ENCODE results near the gene MCF2L. TPM values are rescaled to one million over a fixed set of nuclear protein-coding genes. Genes with fewer than 3 reads are reported as not detected.

MCF2L gene
- total and polyA plus RNA-seq, 7 donors = 9.1 to 40.5 (median 20.3) TPM

DNA sequence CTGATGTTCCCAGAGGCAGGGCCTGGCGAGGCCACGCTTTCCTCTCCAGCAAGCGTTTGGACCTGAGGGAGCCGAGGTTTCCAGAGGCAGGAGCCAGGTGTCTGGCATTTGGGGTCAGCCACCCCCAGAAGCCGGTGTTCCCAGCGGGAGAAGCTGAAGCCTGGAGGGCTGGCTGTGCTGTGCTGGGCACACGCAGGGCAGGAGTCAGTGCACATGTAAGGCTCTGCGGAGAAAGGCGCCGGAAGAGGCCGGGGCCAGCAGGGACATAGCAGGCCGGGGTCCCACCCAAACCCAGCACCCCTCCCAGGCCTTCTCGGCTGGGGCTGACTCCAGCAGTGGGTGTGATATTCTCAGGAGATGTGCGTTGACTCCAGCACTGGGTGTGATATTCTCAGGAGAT, 31.6 kb downstream of the MCF2L start:
- 67 to 77% (median 77%) methylated on average over 14 of the region's 14 CpGs for WGBS, 3 donors
- no peak overlapping the region for H3K27ac ChIP-seq
- H3K27me3 ChIP-seq (ENCODE audit: insufficient read depth in 3 of 3, low read length in 2 of 3) = peaks cover 0 to 79% (median 16%) of the 10 kb centered on the region in 3 donors
- DNase-seq (no peak), ATAC-seq (no peak)
- intact Hi-C loops (cut with DNase I) = no loop called here
- H3K4me3 ChIP-seq = no peak overlapping the region
- H3K4me1 ChIP-seq = peaks cover 6% of the 10 kb centered on the region
- no peaks in the 10 kb centered on the region for H3K36me3 ChIP-seq (ENCODE audit: insufficient read depth in 1 of 2, low read depth in 1 of 2)
- TF ChIP-seq, protein P1, sequence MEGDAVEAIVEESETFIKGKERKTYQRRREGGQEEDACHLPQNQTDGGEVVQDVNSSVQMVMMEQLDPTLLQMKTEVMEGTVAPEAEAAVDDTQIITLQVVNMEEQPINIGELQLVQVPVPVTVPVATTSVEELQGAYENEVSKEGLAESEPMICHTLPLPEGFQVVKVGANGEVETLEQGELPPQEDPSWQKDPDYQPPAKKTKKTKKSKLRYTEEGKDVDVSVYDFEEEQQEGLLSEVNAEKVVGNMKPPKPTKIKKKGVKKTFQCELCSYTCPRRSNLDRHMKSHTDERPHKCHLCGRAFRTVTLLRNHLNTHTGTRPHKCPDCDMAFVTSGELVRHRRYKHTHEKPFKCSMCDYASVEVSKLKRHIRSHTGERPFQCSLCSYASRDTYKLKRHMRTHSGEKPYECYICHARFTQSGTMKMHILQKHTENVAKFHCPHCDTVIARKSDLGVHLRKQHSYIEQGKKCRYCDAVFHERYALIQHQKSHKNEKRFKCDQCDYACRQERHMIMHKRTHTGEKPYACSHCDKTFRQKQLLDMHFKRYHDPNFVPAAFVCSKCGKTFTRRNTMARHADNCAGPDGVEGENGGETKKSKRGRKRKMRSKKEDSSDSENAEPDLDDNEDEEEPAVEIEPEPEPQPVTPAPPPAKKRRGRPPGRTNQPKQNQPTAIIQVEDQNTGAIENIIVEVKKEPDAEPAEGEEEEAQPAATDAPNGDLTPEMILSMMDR (IDR thresholded peaks at IDR 0.05) = no peak
- H3K9me3 ChIP-seq = no peaks in the 10 kb centered on the region

DNA sequence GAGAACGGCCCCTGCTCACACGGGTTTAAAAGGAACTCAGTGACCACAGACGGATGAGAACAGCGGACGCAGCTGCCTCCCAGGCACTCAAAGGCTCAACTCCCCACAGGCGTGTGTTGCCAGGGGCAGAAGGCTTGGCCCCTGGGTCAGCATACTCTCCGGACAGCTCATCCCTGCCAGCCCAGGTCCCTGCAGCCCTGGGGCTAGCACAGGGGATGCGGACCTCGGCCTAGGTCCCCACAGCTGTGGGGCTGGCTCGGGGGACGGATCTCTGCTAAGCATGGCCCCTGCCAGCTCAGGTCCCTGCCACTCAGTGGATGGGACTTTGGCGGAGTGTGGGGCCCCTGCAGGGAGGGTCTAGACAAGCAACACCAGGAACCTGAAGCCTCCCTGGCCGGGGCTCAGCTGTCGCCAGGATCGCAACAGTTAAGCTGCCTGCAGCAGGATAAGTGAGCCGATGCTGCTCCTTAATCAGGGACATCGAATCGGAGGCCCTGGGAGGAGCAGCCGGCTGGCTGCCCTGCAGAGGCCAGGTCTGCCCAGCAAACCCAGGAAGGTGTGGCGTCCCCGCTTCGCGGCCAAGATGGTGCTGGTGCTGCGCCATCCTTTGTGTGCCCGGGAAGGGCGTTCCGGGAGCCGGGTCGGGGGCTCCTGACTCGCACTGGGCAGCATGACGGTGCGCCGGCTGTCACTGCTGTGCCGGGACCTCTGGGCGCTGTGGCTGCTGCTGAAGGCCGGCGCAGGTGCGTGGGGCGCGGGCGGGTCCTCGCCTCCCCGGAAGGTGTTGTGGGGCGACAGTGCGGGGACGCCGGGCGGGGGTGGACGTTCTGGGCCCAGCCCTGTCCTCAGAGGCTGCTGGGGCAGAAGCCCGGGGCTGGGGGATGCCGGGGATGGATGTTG, 32.5 kb downstream of the MCF2L start:
- Histone ChIP-seq H3K9me3 (no peaks in the 10 kb centered on the region), H3K27me3 (ENCODE audit: insufficient read depth in 3 of 3, low read length in 2 of 3) (peaks cover 0 to 71% (median 14%) of the 10 kb centered on the region in 3 donors), H3K27ac (no peak overlapping the region), H3K4me1 (peaks cover 6% of the 10 kb centered on the region), H3K36me3 (ENCODE audit: insufficient read depth in 1 of 2, low read depth in 1 of 2) (no peaks in the 10 kb centered on the region), H3K4me3 (peak overlapping the region; percentile 19)
- intact Hi-C loops (cut with DNase I) = no loop called here
- peak in 2 of 4 donors; percentile 32 to 58 for ATAC-seq
- WGBS, 3 donors = 7 to 14% (median 7%) methylated on average over 40 to 51 of the region's 51 CpGs
- no peak for DNase-seq
- TF ChIP-seq, protein P1 (IDR thresholded peaks at IDR 0.05) = no peak

DNA sequence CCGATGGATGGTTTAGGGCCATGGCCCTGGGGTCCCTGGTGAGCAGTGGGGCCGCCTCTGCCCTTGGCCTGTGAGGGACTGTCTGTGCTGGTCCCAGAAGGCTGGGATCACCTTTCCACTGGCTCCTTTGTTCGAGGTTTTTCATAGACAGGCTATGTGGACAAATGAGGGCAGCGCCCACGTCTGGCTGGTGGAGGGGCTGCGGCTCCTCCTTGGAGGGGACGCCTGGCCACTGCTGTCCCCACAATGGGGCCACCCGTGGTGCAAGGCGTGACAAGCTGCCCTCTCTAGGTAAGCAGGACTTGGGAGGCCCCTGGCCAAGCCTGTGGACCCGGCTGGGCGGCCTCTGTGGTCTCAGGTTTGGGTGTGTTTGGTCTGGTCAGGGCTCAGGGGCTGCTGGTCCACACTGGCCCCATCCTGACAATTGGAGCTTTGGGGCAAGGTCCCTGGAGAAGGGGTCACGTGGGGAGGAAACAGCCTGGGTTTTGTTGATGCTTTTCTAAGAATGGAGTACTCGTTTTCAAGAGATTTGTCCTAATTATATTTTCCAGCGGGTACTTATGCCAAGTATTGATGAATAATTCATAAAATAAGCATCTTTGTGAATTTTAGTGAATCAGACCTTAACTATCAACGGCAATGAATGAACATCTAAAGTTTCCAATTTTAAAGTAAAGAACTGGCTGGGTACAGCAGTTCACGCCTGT, 33.3 kb downstream of the MCF2L start:
- intact Hi-C loops (cut with DNase I) = no loop called here
- no peak for DNase-seq
- WGBS, 3 donors = 34 to 46% (median 35%) methylated on average over 16 of the region's 16 CpGs
- peak in 1 of 4 donors; percentile 22 for ATAC-seq
- H3K27me3 ChIP-seq (ENCODE audit: insufficient read depth in 3 of 3, low read length in 2 of 3) = peaks cover 0 to 62% (median 15%) of the 10 kb centered on the region in 3 donors
- TF ChIP-seq, protein P1 (IDR thresholded peaks at IDR 0.05) = peak; percentile 13
- no peak overlapping the region for H3K4me3 ChIP-seq
- peaks cover 6% of the 10 kb centered on the region for H3K4me1 ChIP-seq
- no peaks in the 10 kb centered on the region for H3K36me3 ChIP-seq (ENCODE audit: insufficient read depth in 1 of 2, low read depth in 1 of 2)
- no peaks in the 10 kb centered on the region for H3K9me3 ChIP-seq
- H3K27ac ChIP-seq = no peak overlapping the region

DNA sequence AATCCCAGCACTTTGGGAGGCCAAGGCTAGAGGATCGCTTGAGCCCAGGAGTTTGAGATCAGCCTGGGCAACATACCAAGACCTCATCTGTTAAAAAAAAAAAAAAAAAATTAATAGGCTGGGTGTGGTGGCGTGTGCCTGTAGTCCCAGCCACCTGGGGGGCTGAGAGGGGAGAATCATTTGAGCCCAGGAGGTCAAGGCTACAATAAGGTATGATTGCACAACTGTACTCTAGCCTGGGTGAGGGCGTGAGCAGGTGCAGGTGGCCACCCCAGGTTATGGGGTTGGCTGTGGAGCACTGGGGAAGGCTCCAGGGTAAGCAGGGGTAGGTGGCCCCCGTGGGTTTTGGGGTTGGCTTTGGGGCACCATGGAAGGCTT, 33.9 kb downstream of the MCF2L start:
- 84 to 86% (median 85%) methylated on average over 4 of the region's 4 CpGs for WGBS, 3 donors
- TF ChIP-seq, protein P1 (IDR thresholded peaks at IDR 0.05) = no peak

More for the DNA sequence above, 33.9 kb downstream of the MCF2L start:
- Histone ChIP-seq H3K27me3 (ENCODE audit: insufficient read depth in 3 of 3, low read length in 2 of 3) (peaks cover 0 to 57% (median 15%) of the 10 kb centered on the region in 3 donors), H3K36me3 (ENCODE audit: insufficient read depth in 1 of 2, low read depth in 1 of 2) (no peaks in the 10 kb centered on the region), H3K4me3 (no peak overlapping the region), H3K9me3 (no peaks in the 10 kb centered on the region), H3K27ac (no peak overlapping the region), H3K4me1 (peaks cover 6% of the 10 kb centered on the region)
- ATAC-seq (no peak), DNase-seq (no peak)
- intact Hi-C loops (cut with DNase I) = no loop called here

Data from psoas muscle (tissue), 8 donors.